Measurements from ENCODE around the gene PELI3.

PELI3 gene

GRCh38 chr11:66505276-66505816 is 38.6 kb downstream of the PELI3 start:
- no peak for DNase-seq (ENCODE audit: low spot score)

GRCh38 chr11:66509131-66509561 is 42.4 kb downstream of the PELI3 start:
- DNase-seq (ENCODE audit: low spot score) = no peak

DNA sequence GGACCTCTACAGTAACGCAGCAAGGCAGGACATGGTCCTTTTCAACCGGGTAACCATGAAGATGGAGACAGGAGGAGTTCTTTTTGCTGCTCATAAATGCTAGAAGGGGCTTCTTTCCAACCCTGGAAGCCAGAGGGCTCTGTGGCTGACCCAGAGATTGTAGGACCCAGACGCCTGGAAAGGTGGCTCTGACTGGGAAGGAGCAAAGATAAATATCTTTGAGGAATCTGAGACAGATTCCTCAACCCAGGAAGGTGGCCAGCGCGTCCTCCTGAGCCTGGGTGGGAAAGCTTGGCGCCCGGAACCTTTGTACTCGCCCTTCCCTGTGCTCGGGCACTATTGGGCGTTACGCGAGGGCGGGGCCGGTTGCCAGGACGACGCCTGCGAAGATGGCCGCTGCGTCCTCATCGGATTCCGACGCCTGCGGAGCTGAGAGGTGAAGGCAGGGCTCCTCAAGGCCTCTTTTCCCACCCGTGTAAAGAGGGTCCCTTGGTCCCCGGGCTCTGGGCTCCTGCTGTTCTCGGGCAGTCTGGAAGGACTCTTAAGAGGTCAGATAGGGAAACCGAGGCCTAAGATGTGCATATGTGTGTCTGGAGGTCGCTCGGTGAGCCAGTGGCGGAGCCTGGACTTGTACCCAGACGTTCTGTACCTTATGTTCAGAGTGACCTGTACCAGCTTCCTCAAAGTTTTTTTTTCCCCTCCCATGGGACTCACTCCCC is 43.7 kb downstream of the PELI3 start, which contains the start of gene BBS1:
Gene BBS1 (plus strand): TSS at position 365 of the 719 bp plus-strand sequence. CDS start 25 bp downstream, at position 390.
- peak; percentile 100 for DNase-seq (ENCODE audit: low spot score)

GRCh38 chr11:66510990-66511339 is 44.3 kb downstream of the PELI3 start:
- DNase-seq (ENCODE audit: low spot score) = no peak

DNA sequence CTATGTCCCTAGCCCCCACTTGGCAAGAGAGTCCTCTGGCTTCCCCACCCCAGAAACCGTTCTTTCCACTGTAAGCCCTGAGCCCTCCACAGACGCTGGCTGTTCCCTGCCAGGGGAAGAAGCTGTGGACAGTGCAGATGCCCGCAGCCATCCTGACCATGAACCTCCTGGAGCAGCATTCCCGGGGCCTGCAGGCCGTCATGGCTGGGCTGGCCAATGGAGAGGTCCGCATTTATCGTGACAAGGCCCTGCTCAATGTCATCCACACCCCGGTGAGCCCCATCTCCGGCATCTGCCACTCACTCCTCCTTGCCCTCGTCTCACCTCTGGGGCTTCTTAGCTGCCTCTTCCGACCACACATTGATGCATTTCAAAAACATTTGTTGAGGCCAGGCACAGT is 56.9 kb downstream of the PELI3 start:
- DNase-seq (ENCODE audit: low spot score) = no peak

GRCh38 chr11:66524304-66525040 is 57.8 kb downstream of the PELI3 start:
- DNase-seq (ENCODE audit: low spot score) = no peak
